ENCODE results near the gene KRT73. TPM values are rescaled to one million over a fixed set of nuclear protein-coding genes. Genes with fewer than 3 reads are reported as not detected.

KRT73 gene
- total RNA-seq, 1 donor from 2014 or later = not detected

GRCh38 chr12:52612431-52613383 is 5.7 kb downstream of the KRT73 start:
- Mint-ChIP-seq H3K4me1 (ENCODE audit: low read depth) (no peaks in the 10 kb centered on the region), H3K27me3 (peaks cover 83% of the 10 kb centered on the region), H3K4me3 (ENCODE audit: low read depth) (no peak overlapping the region), H3K36me3 (ENCODE audit: insufficient read depth) (no peaks in the 10 kb centered on the region), H3K27ac (no peak overlapping the region), H3K9me3 (ENCODE audit: low read depth) (no peaks in the 10 kb centered on the region)
- TF ChIP-seq CTCF (IDR thresholded peaks at IDR 0.05; ENCODE audit: unreplicated experiment) = no peak
- no peak for DNase-seq (ENCODE audit: low spot score, unreplicated experiment)

- H3K9me3 Mint-ChIP-seq (ENCODE audit: low read depth) = no peaks in the 10 kb centered on the region
- TF ChIP-seq CTCF (IDR thresholded peaks at IDR 0.05; ENCODE audit: unreplicated experiment) = no peak
- DNase-seq (ENCODE audit: low spot score, unreplicated experiment) = no peak
- H3K27ac Mint-ChIP-seq = no peak overlapping the region
- peaks cover 79% of the 10 kb centered on the region for H3K27me3 Mint-ChIP-seq
- no peaks in the 10 kb centered on the region for H3K4me1 Mint-ChIP-seq (ENCODE audit: low read depth)
- H3K4me3 Mint-ChIP-seq (ENCODE audit: low read depth) = no peak overlapping the region
- H3K36me3 Mint-ChIP-seq (ENCODE audit: insufficient read depth) = no peaks in the 10 kb centered on the region
These were observed 7.3 kb downstream of the KRT73 start for GRCh38 chr12:52611080-52611468.

GRCh38 chr12:52608826-52609630 is 9.3 kb downstream of the KRT73 start:
- no peaks in the 10 kb centered on the region for H3K9me3 Mint-ChIP-seq (ENCODE audit: low read depth)

GRCh38 chr12:52608161-52608560 is 10.2 kb downstream of the KRT73 start:
- H3K36me3 Mint-ChIP-seq (ENCODE audit: insufficient read depth) = no peaks in the 10 kb centered on the region
- no peak for DNase-seq (ENCODE audit: low spot score, unreplicated experiment)
- no peaks in the 10 kb centered on the region for H3K4me1 Mint-ChIP-seq (ENCODE audit: low read depth)
- H3K9me3 Mint-ChIP-seq (ENCODE audit: low read depth) = no peaks in the 10 kb centered on the region
- H3K4me3 Mint-ChIP-seq (ENCODE audit: low read depth) = no peak overlapping the region
- TF ChIP-seq CTCF (IDR thresholded peaks at IDR 0.05; ENCODE audit: unreplicated experiment) = no peak
- peaks cover 63% of the 10 kb centered on the region for H3K27me3 Mint-ChIP-seq
- H3K27ac Mint-ChIP-seq = no peak overlapping the region

More at GRCh38 chr12:52608826-52609630, 9.3 kb downstream of the KRT73 start:
- H3K36me3 Mint-ChIP-seq (ENCODE audit: insufficient read depth) = no peaks in the 10 kb centered on the region
- no peak for DNase-seq (ENCODE audit: low spot score, unreplicated experiment)
- H3K27me3 Mint-ChIP-seq = peaks cover 67% of the 10 kb centered on the region
- no peak overlapping the region for H3K27ac Mint-ChIP-seq
- H3K4me3 Mint-ChIP-seq (ENCODE audit: low read depth) = no peak overlapping the region
- TF ChIP-seq CTCF (IDR thresholded peaks at IDR 0.05; ENCODE audit: unreplicated experiment) = no peak
- no peaks in the 10 kb centered on the region for H3K4me1 Mint-ChIP-seq (ENCODE audit: low read depth)

GRCh38 chr12:52607314-52607713 is 11.0 kb downstream of the KRT73 start:
- Mint-ChIP-seq H3K4me3 (ENCODE audit: low read depth) (no peak overlapping the region), H3K36me3 (ENCODE audit: insufficient read depth) (no peaks in the 10 kb centered on the region), H3K27me3 (peaks cover 63% of the 10 kb centered on the region), H3K9me3 (ENCODE audit: low read depth) (no peaks in the 10 kb centered on the region), H3K27ac (no peak overlapping the region), H3K4me1 (ENCODE audit: low read depth) (no peaks in the 10 kb centered on the region)
- no peak for DNase-seq (ENCODE audit: low spot score, unreplicated experiment)
- no peak for TF ChIP-seq CTCF (IDR thresholded peaks at IDR 0.05; ENCODE audit: unreplicated experiment)
